CD4-positive, alpha-beta T cell (primary cell): ENCODE data around the gene ADCY2. TPM values are rescaled to one million over a fixed set of nuclear protein-coding genes. Genes with fewer than 3 reads are reported as not detected.

ENCODE experiments used
- ATAC-seq: fragments of 200-7000 bp; cut with Tn5 transposase; one replicate; pipeline ENCODE4 v1.10.0; 2022; ENCODE audit warnings: mild to moderate bottlenecking; ENCODE audit not compliant: poor library complexity
- CTCF ChIA-PET: fragments of 350-600 bp; sonication (Branson Sonifier 250); formaldehyde crosslinking; loops from one replicate; lab custom pipeline; 2021; ENCODE audit warnings: antibody characterized with exemption, inconsistent platforms; lab: Charles Lee
- POLR2A ChIA-PET: fragments of 350-600 bp; sonication (Branson Sonifier 250); formaldehyde crosslinking; loops from one replicate; lab custom pipeline; 2021; ENCODE audit warnings: antibody characterized with exemption, inconsistent platforms; lab: Charles Lee
- DNase-seq, 14 experiments: peaks; one replicate each; pipeline ENCODE4 v3.0.0-alpha.2; 2013 to 2020; ENCODE audit warnings: mixed read lengths in 2 of 14
- H3K27ac ChIP-seq, 2 donors: one replicate each; pipeline versions ENCODE4 v1.5.1 to v1.7.0; 2013; ENCODE audit warnings: low read length in 2 of 2, low read depth in 1 of 2, mild to moderate bottlenecking in 1 of 2
- H3K27me3 ChIP-seq, 2 experiments: 1 replicate in 1 of 2; 2 replicates in 1 of 2; pipeline versions ENCODE4 v1.6.1 to v1.7.0; 2013; ENCODE audit warnings: low read length in 2 of 2, control low read depth in 1 of 2, mild to moderate bottlenecking in 1 of 2, moderate library complexity in 1 of 2; ENCODE audit not compliant: insufficient read depth in 2 of 2, control insufficient read depth in 1 of 2
- H3K36me3 ChIP-seq: one replicate; pipeline ENCODE4 v1.6.1; 2013; ENCODE audit warnings: low read length, control low read depth; ENCODE audit not compliant: insufficient read depth
- H3K4me1 ChIP-seq: one replicate; pipeline ENCODE4 v1.6.1; 2013; ENCODE audit warnings: low read length, control low read depth; ENCODE audit not compliant: insufficient read depth
- H3K4me3 ChIP-seq: one replicate; pipeline ENCODE4 v1.5.1; 2013; ENCODE audit warnings: mild to moderate bottlenecking, low read length, moderate library complexity
- H3K9me3 ChIP-seq, 2 experiments: 1 replicate in 1 of 2; 2 replicates in 1 of 2; pipeline versions ENCODE4 v1.6.1 to v1.7.0; 2013; ENCODE audit warnings: low read length in 2 of 2, mild to moderate bottlenecking in 2 of 2, control low read depth in 1 of 2, moderate library complexity in 1 of 2; ENCODE audit not compliant: control insufficient read depth in 1 of 2, insufficient read depth in 1 of 2
- H3K27ac Mint-ChIP-seq: one replicate; pipeline ENCODE4 v1.8.0; 2020; ENCODE audit warnings: mixed read lengths
- H3K27me3 Mint-ChIP-seq: one replicate; pipeline ENCODE4 v1.8.0; 2021; ENCODE audit warnings: mixed read lengths
- H3K36me3 Mint-ChIP-seq: one replicate; pipeline ENCODE4 v1.8.0; 2021; ENCODE audit warnings: low read depth, mixed read lengths
- H3K4me1 Mint-ChIP-seq: one replicate; pipeline ENCODE4 v1.8.0; 2021; ENCODE audit warnings: low read depth, mixed read lengths
- H3K4me3 Mint-ChIP-seq: one replicate; pipeline ENCODE4 v1.8.0; 2020; ENCODE audit warnings: mild to moderate bottlenecking, mixed read lengths
- H3K9me3 Mint-ChIP-seq: one replicate; pipeline ENCODE4 v1.8.0; 2020; ENCODE audit warnings: mixed read lengths
- CTCF ChIP-seq: fragments of 200-600 bp; IDR thresholded peaks from one replicate; pipeline ENCODE4 v1.8.0; 2022; ENCODE audit warnings: antibody characterized with exemption, mild to moderate bottlenecking
- intact Hi-C, 2 experiments: fragments of 100-400 bp; cut with DNase I in 1 of 2; cut with micrococcal nuclease in 1 of 2; formaldehyde crosslinking; loops; one replicate each; pipeline versions ENCODE4 v1.15.1 to v1.9.0; 2023 to 2025; cut with DNase I, micrococcal nuclease
- total RNA-seq, 174 experiments: library from RNA in 2 of 174; stranded (reverse) in 2 of 174; gene quantifications; one replicate each; pipeline ENCODE4 v1.2.3 and lab custom pipeline; 2021 to 2026

Gene ADCY2
- total RNA-seq, 2 experiments from 2014 or later = not detected

- H3K9me3 ChIP-seq = no peaks in the 10 kb centered on the region
- DNase-seq (no peak), ATAC-seq (no peak)
- POLR2A ChIA-PET = no interaction called here
- no peak overlapping the region for H3K4me3 ChIP-seq
- H3K27ac Mint-ChIP-seq = no peak overlapping the region
- no peaks in the 10 kb centered on the region for H3K27me3 Mint-ChIP-seq
- H3K9me3 Mint-ChIP-seq = no peaks in the 10 kb centered on the region
- H3K4me3 Mint-ChIP-seq = no peak overlapping the region
- H3K4me1 ChIP-seq = no peaks in the 10 kb centered on the region
- no peaks in the 10 kb centered on the region for H3K27me3 ChIP-seq
- TF ChIP-seq CTCF = no peak
- H3K36me3 Mint-ChIP-seq = no peaks in the 10 kb centered on the region
- no peak overlapping the region for H3K27ac ChIP-seq
- H3K4me1 Mint-ChIP-seq = no peaks in the 10 kb centered on the region
- H3K36me3 ChIP-seq = no peaks in the 10 kb centered on the region
- intact Hi-C loops = no loop called here
- CTCF ChIA-PET = no interaction called here
These were observed 271.4 kb downstream of the ADCY2 start for GRCh38 chr5:7667216-7667767.

GRCh38 chr5:7668161-7668560 lies 272.2 kb downstream of the ADCY2 start:
- Mint-ChIP-seq H3K9me3 (no peaks in the 10 kb centered on the region), H3K4me1 (no peaks in the 10 kb centered on the region), H3K27ac (no peak overlapping the region), H3K36me3 (no peaks in the 10 kb centered on the region), H3K27me3 (no peaks in the 10 kb centered on the region), H3K4me3 (no peak overlapping the region)
- Histone ChIP-seq H3K27me3 (no peaks in the 10 kb centered on the region), H3K36me3 (no peaks in the 10 kb centered on the region), H3K9me3 (no peaks in the 10 kb centered on the region), H3K27ac (no peak overlapping the region), H3K4me3 (no peak overlapping the region), H3K4me1 (no peaks in the 10 kb centered on the region)
- no peak for TF ChIP-seq CTCF
- intact Hi-C loops = no loop called here
- no peak for ATAC-seq
- ChIA-PET CTCF (no interaction called here), POLR2A (no interaction called here)
- no peak for DNase-seq

GRCh38 chr5:7668627-7669026 lies 272.7 kb downstream of the ADCY2 start:
- no peak for DNase-seq
- ATAC-seq = no peak
- no peaks in the 10 kb centered on the region for H3K4me1 Mint-ChIP-seq
- CTCF ChIA-PET = no interaction called here
- H3K27ac Mint-ChIP-seq = no peak overlapping the region
- H3K36me3 Mint-ChIP-seq = no peaks in the 10 kb centered on the region
- no peak for TF ChIP-seq CTCF
- POLR2A ChIA-PET = no interaction called here
- Histone ChIP-seq H3K4me3 (no peak overlapping the region), H3K27ac (no peak overlapping the region), H3K9me3 (no peaks in the 10 kb centered on the region), H3K36me3 (no peaks in the 10 kb centered on the region), H3K4me1 (no peaks in the 10 kb centered on the region), H3K27me3 (no peaks in the 10 kb centered on the region)
- H3K27me3 Mint-ChIP-seq = no peaks in the 10 kb centered on the region
- intact Hi-C loops = no loop called here
- H3K4me3 Mint-ChIP-seq = no peak overlapping the region
- H3K9me3 Mint-ChIP-seq = no peaks in the 10 kb centered on the region
